ENCODE results near the gene ADCY6. TPM values are rescaled to one million over a fixed set of nuclear protein-coding genes. Genes with fewer than 3 reads are reported as not detected.

The ADCY6 gene
- polyA plus RNA-seq, 1 donor (not counting 4 experiments of a cell fraction or from before 2014, with no cell fraction given) = 13.2 TPM

DNA sequence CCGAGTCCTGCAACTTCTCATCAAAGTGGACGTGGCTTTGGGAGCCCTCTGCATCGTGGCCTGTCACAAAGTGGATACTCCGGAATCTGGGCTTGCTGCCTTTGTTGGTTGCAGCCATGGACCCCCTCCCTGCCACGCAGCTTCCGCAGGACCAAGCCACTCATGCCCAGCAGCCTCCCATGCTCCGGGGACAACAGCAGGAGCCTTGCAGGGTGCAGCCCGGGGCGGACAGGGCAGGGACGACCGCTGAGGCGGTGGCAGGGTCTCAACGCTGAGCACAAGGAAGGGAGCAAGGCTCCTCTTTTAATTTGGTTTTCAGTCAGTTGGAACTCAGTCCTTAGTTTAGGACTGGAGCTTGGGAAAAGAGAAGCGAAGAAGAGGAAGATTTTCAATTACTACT is 12.1 kb upstream of the ADCY6 start:
- Histone ChIP-seq H2AFZ (ENCODE audit: control insufficient read depth, low read length) (no peak overlapping the region), H3K4me2 (ENCODE audit: control insufficient read depth, extremely low read depth, insufficient read depth, low read depth, low read length) (no peak overlapping the region), H3K9me1 (ENCODE audit: control insufficient read depth, extremely low read depth, insufficient read depth, low read length) (no peaks in the 10 kb centered on the region), H3K27ac (ENCODE audit: control insufficient read depth, insufficient read depth, low read length) (no peak overlapping the region), H3K4me1 (ENCODE audit: control insufficient read depth, extremely low read depth, insufficient read depth, low read length) (no peaks in the 10 kb centered on the region), H3K9me3 (ENCODE audit: control insufficient read depth, low read depth, low read length) (no peaks in the 10 kb centered on the region), H3K79me2 (ENCODE audit: control insufficient read depth, insufficient read depth, low read length) (no peaks in the 10 kb centered on the region), H3K4me3 (ENCODE audit: control insufficient read depth in 2 of 3, extremely low read depth in 1 of 3, insufficient read depth in 2 of 3, low read depth in 1 of 3, low read length in 3 of 3) (no peak overlapping the region), H3K36me3 (ENCODE audit: control insufficient read depth in 2 of 2, extremely low read depth in 1 of 2, insufficient read depth in 2 of 2, low read length in 2 of 2) (no peaks in the 10 kb centered on the region), H3K9ac (ENCODE audit: control insufficient read depth, extremely low read depth, insufficient read depth, low read length) (no peak overlapping the region), H3K27me3 (ENCODE audit: control insufficient read depth, extremely low read depth, insufficient read depth, low read length) (no peaks in the 10 kb centered on the region), H4K20me1 (ENCODE audit: control insufficient read depth, extremely low read depth, insufficient read depth, low read length) (no peaks in the 10 kb centered on the region)
- FAIRE-seq (no peak), DNase-seq (ENCODE audit: low read depth, low spot score) (no peak)
- TF ChIP-seq EZH2 (IDR thresholded peaks at IDR 0.05; ENCODE audit: low read length) (no peak), CTCF (optimal IDR thresholded peaks at IDR 0.05 in 1 of 3, IDR thresholded peaks at IDR 0.05 in 1 of 3, conservative IDR thresholded peaks at IDR 0.05 in 1 of 3; ENCODE audit: extremely low read depth in 1 of 3, insufficient read depth in 2 of 3, low read length in 3 of 3) (no peak)
- dilution Hi-C loops (cut with MboI; ENCODE audit: extremely low pct_ligation_motif_present, low sequenced_read_pairs) = no loop called here

DNA sequence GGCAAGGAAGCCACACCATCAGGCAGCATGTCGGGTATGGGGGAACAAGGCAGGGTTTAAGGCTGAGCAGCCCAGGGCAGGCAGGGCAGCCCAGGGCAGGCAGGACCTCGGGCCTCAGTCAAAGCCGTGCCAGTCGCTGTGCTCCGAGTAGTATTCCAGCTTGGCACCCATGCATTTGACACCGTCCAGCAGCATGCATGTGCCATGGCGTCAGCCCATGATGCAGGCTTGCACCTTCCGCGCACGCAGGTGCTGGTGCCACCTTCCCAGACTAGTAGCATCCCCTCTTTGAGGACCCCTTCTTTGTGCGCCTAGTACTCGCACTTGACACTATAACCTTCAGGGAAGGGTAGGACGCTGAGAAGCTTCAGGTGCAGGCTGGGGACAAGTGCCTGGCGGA is 11.6 kb upstream of the ADCY6 start:
- Histone ChIP-seq H3K9me3 (ENCODE audit: control insufficient read depth, low read depth, low read length) (no peaks in the 10 kb centered on the region), H2AFZ (ENCODE audit: control insufficient read depth, low read length) (no peak overlapping the region), H3K27ac (ENCODE audit: control insufficient read depth, insufficient read depth, low read length) (no peak overlapping the region), H3K27me3 (ENCODE audit: control insufficient read depth, extremely low read depth, insufficient read depth, low read length) (no peaks in the 10 kb centered on the region), H3K79me2 (ENCODE audit: control insufficient read depth, insufficient read depth, low read length) (no peaks in the 10 kb centered on the region), H3K9ac (ENCODE audit: control insufficient read depth, extremely low read depth, insufficient read depth, low read length) (no peak overlapping the region), H3K4me3 (ENCODE audit: control insufficient read depth in 2 of 3, extremely low read depth in 1 of 3, insufficient read depth in 2 of 3, low read depth in 1 of 3, low read length in 3 of 3) (no peak overlapping the region), H3K36me3 (ENCODE audit: control insufficient read depth in 2 of 2, extremely low read depth in 1 of 2, insufficient read depth in 2 of 2, low read length in 2 of 2) (no peaks in the 10 kb centered on the region), H3K9me1 (ENCODE audit: control insufficient read depth, extremely low read depth, insufficient read depth, low read length) (no peaks in the 10 kb centered on the region), H3K4me1 (ENCODE audit: control insufficient read depth, extremely low read depth, insufficient read depth, low read length) (peaks cover 4% of the 10 kb centered on the region), H3K4me2 (ENCODE audit: control insufficient read depth, extremely low read depth, insufficient read depth, low read depth, low read length) (no peak overlapping the region), H4K20me1 (ENCODE audit: control insufficient read depth, extremely low read depth, insufficient read depth, low read length) (no peaks in the 10 kb centered on the region)
- FAIRE-seq = no peak
- no peak for DNase-seq (ENCODE audit: low read depth, low spot score)
- TF ChIP-seq CTCF (optimal IDR thresholded peaks at IDR 0.05 in 1 of 3, IDR thresholded peaks at IDR 0.05 in 1 of 3, conservative IDR thresholded peaks at IDR 0.05 in 1 of 3; ENCODE audit: extremely low read depth in 1 of 3, insufficient read depth in 2 of 3, low read length in 3 of 3) (no peak), EZH2 (IDR thresholded peaks at IDR 0.05; ENCODE audit: low read length) (no peak)
- dilution Hi-C loops (cut with MboI; ENCODE audit: extremely low pct_ligation_motif_present, low sequenced_read_pairs) = no loop called here

All from keratinocyte (primary cell).